Measurements from ENCODE around the gene TTLL4.

- TF ChIP-seq CTCF (IDR thresholded peaks at IDR 0.05): no peak
- TF ChIP-seq POLR2A (IDR thresholded peaks at IDR 0.05): no peak
These were observed 10.9 kb downstream of the TTLL4 start for GRCh38 chr2:218721488-218721887.

All from thyroid gland (tissue), 4 donors.